Subcutaneous abdominal adipose tissue (tissue), 5 donors: ENCODE measurements around the gene GATAD2A.
A peak's percentile ranks its signal among the peaks of the same experiment; 100 is the strongest.

ENCODE experiments used
- H3K27ac ChIP-seq: one replicate; pipeline ENCODE4 v1.7.0; 2013; ENCODE audit warnings: low read depth, mild to moderate bottlenecking, inconsistent platforms, low read length, moderate library complexity
- H3K27me3 ChIP-seq, 5 donors: one replicate each; pipeline ENCODE4 v1.7.0; 2013; ENCODE audit warnings: low read length in 5 of 5, inconsistent platforms in 1 of 5; ENCODE audit not compliant: control insufficient read depth in 5 of 5, insufficient read depth in 4 of 5
- H3K36me3 ChIP-seq, 5 donors: one replicate each; pipeline ENCODE4 v1.7.0; 2013; ENCODE audit warnings: low read length in 5 of 5; ENCODE audit not compliant: control insufficient read depth in 5 of 5, insufficient read depth in 5 of 5
- H3K4me1 ChIP-seq, 5 donors: one replicate each; pipeline ENCODE4 v1.7.0; 2013; ENCODE audit warnings: low read length in 5 of 5, mild to moderate bottlenecking in 3 of 5, moderate library complexity in 1 of 5; ENCODE audit not compliant: control insufficient read depth in 5 of 5, insufficient read depth in 5 of 5
- H3K4me3 ChIP-seq, 5 donors: one replicate each; pipeline ENCODE4 v1.7.0; 2013; ENCODE audit warnings: low read length in 5 of 5, low read depth in 1 of 5
- H3K9ac ChIP-seq, 5 donors: one replicate each; pipeline ENCODE4 v1.7.0; 2013; ENCODE audit warnings: low read length in 5 of 5, mild to moderate bottlenecking in 4 of 5, moderate library complexity in 3 of 5
- H3K9me3 ChIP-seq, 5 donors: one replicate each; pipeline ENCODE4 v1.7.0; 2013; ENCODE audit warnings: low read length in 5 of 5; ENCODE audit not compliant: control insufficient read depth in 5 of 5
- donor health status: healthy.
- donor health status: healthy.
- donor health status: healthy.
- donor health status: healthy.
- donor health status: healthy.

Gene GATAD2A

DNA sequence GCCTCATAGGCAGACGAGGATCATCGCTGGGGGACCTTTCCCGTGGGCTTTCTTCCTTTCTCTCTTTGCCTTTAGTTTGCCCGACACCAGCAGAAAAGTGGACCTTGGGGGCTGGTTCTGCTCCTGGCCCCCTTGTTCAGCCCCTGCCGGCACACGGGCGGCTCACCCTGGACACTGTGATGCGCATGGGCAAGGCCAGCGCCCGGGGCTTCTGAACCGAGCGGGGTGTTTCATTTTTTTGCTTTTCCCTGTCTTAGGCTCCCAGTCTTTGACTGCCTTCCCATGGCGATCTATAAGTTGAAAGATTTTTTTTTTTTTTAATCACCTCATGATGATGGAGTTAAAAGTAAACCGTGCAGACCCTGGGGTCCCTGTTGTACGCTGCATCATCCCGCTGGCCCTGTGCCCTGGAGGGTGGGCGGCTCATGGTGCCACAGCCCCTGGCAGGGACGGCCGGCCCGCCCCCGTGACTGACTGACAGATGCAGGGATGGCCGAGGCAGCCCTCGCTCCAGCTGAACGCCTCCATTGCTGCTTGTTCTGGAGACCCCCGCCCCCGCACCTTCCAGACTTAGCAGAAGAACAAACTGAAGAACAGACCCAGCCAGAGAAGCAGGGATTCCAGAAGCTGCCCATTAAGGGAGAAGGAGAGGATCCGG lies 100.3 kb downstream of the GATAD2A start:
- H3K27ac ChIP-seq = no peak overlapping the region
- H3K36me3 ChIP-seq = peaks cover 0 to 71% (median 68%) of the 10 kb centered on the region in 5 donors
- no peaks in the 10 kb centered on the region for H3K4me1 ChIP-seq
- no peak overlapping the region for H3K4me3 ChIP-seq
- no peak overlapping the region for H3K9ac ChIP-seq
- H3K27me3 ChIP-seq = no peaks in the 10 kb centered on the region
- H3K9me3 ChIP-seq = no peaks in the 10 kb centered on the region

DNA sequence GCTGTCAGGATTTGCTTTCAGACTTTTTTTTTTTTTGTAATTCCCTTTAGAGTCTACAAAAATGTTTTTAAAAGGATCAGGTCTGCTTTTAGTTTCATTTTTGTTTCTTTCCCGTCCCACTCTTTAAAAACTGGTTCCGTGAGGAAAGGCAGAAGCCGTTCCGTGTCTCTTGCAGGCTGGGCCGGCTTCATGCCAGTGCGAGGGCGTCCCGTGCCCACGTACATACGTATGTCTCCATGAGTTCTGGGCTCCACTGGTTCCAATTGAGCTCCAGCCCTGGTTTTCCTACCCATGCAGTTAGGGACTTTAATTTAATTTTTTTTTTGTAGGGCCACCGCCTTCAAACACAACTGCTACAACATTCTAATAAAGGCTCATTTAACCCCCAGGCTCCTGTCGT lies 101.1 kb downstream of the GATAD2A start:
- Histone ChIP-seq H3K36me3 (peaks cover 0 to 63% (median 60%) of the 10 kb centered on the region in 5 donors), H3K4me3 (no peak overlapping the region), H3K27ac (no peak overlapping the region), H3K9me3 (no peaks in the 10 kb centered on the region), H3K9ac (no peak overlapping the region), H3K4me1 (no peaks in the 10 kb centered on the region), H3K27me3 (no peaks in the 10 kb centered on the region)

DNA sequence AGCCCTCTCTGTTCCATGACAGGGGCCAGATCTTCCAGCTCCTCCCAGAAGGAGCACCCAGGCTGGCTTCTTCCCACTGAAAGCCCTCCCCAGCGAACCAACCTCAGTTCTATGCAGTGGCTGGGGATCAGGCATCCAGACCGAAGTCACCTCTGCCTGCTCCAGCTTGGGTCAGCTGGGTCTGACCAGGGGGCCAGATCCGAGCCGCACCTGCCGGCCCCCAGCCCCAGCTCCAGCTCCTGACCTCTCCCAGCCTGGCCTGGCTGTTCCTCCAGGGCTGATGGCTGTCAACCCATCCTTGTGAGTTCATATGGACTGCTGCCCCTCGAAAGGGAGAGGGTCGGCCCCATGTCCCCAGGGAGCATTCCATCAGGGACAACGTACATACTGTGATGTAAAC lies 101.9 kb downstream of the GATAD2A start:
- Histone ChIP-seq H3K9me3 (no peaks in the 10 kb centered on the region), H3K27me3 (no peaks in the 10 kb centered on the region), H3K27ac (no peak overlapping the region), H3K4me3 (no peak overlapping the region), H3K9ac (no peak overlapping the region), H3K4me1 (no peaks in the 10 kb centered on the region), H3K36me3 (peaks cover 0 to 56% (median 52%) of the 10 kb centered on the region in 5 donors)

DNA sequence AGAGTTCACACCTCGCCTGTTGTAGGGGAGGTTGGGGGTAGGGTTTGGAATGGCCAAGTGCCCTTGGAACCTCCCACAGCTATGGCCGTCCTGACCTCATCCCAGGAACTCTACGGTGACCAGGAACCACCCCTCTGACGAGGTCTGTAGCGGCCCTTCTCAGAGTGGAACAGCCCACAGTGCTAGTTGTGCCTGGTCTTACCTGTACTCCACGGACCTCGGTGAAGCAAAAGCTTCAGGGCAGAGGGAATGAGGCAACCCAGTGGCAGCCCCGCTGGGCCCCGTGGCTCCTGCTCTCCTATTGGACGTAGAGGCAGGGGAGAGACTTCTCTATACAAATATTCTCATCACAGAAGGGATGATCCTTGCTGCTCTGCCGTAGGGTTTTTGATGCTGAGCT lies 102.7 kb downstream of the GATAD2A start:
- Histone ChIP-seq H3K9me3 (no peaks in the 10 kb centered on the region), H3K27ac (no peak overlapping the region), H3K36me3 (peaks cover 0 to 47% (median 44%) of the 10 kb centered on the region in 5 donors), H3K9ac (no peak overlapping the region), H3K4me1 (no peaks in the 10 kb centered on the region), H3K4me3 (no peak overlapping the region), H3K27me3 (no peaks in the 10 kb centered on the region)

DNA sequence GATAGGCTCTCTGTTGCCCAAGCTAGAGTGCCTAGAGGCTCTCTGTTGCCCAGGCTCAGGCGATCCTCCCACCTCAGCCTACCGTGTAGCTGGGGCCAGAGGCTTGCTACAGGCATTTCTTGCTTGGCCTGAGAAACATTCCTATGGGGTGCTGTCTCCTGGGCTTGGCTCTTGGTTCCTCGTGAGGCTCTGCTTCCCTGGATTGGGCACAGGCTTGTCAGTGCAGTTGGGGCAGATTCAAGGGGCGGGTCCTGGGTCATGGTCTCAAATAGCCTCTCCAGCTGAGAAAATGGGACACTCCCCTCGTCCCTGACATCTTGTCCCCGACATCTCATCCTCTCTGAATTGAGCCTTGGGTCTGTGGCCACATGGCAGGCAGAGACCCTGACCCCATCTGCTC lies 105.0 kb downstream of the GATAD2A start:
- no peaks in the 10 kb centered on the region for H3K27me3 ChIP-seq
- no peak overlapping the region for H3K27ac ChIP-seq
- no peak overlapping the region for H3K4me3 ChIP-seq
- H3K9ac ChIP-seq = no peak overlapping the region
- peaks cover 0 to 27% (median 23%) of the 10 kb centered on the region in 5 donors for H3K36me3 ChIP-seq
- H3K4me1 ChIP-seq = peaks cover 2 to 18% (median 13%) of the 10 kb centered on the region in 5 donors
- peaks cover 0 to 12% (median 6%) of the 10 kb centered on the region in 5 donors for H3K9me3 ChIP-seq

DNA sequence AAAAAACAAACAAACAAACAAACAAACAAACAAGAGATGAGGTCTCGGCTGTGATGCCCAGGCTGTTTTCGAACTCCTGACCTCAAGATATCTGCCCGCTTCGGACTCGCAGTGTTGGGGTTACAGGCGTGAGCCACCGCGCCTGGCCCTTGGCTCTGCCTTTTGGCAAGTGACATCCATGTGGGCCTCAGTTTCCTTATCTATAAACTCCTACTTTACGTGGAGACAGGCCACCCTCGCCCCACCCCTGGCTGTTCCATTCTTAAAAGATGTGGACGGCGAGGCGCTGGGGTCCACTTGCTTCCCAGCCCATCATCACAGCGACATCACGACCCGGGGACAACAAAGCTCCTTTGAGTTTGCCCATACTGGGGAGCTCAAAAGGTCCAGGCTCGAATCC lies 108.2 kb downstream of the GATAD2A start:
- H3K4me3 ChIP-seq = peak overlapping the region in 4 of 5 donors; percentile 48 to 93 (median 59)
- H3K27me3 ChIP-seq = no peaks in the 10 kb centered on the region
- no peak overlapping the region for H3K27ac ChIP-seq
- peaks cover 5 to 34% (median 29%) of the 10 kb centered on the region in 5 donors for H3K4me1 ChIP-seq
- peaks cover 0 to 12% (median 6%) of the 10 kb centered on the region in 5 donors for H3K9me3 ChIP-seq
- H3K36me3 ChIP-seq = no peaks in the 10 kb centered on the region
- H3K9ac ChIP-seq = peak overlapping the region in 1 of 5 donors; percentile 20

DNA sequence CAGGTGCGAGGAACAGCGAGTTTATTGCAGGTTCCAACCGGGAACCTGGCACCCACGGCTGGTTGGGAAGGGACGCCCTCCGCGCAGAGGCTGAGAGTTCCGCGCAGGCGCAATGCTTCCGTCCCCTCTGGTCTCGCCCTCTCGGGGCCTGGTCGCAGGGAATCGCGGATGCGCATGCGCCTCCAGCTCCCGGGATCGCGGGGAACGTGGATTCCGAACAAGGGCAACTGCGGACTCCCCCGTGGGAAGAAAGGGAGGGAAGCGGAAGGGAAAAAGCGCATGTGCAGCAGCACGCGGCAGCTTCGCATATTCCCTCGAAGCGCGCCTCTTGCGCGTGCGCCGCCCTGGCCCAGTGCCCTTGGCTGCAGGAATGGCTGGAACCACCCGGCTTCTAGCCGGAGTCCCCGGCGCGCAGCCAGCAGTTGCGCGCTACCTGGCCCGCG lies 108.8 kb downstream of the GATAD2A start:
- no peak overlapping the region for H3K27ac ChIP-seq
- H3K27me3 ChIP-seq = no peaks in the 10 kb centered on the region
- peak overlapping the region; percentile 48 to 93 (median 58) for H3K4me3 ChIP-seq
- H3K9me3 ChIP-seq = peaks cover 0 to 12% (median 6%) of the 10 kb centered on the region in 5 donors
- peaks cover 5 to 34% (median 29%) of the 10 kb centered on the region in 5 donors for H3K4me1 ChIP-seq
- H3K36me3 ChIP-seq = peaks cover 0 to 2% (median 2%) of the 10 kb centered on the region in 5 donors
- peak overlapping the region in 1 of 5 donors; percentile 20 for H3K9ac ChIP-seq

DNA sequence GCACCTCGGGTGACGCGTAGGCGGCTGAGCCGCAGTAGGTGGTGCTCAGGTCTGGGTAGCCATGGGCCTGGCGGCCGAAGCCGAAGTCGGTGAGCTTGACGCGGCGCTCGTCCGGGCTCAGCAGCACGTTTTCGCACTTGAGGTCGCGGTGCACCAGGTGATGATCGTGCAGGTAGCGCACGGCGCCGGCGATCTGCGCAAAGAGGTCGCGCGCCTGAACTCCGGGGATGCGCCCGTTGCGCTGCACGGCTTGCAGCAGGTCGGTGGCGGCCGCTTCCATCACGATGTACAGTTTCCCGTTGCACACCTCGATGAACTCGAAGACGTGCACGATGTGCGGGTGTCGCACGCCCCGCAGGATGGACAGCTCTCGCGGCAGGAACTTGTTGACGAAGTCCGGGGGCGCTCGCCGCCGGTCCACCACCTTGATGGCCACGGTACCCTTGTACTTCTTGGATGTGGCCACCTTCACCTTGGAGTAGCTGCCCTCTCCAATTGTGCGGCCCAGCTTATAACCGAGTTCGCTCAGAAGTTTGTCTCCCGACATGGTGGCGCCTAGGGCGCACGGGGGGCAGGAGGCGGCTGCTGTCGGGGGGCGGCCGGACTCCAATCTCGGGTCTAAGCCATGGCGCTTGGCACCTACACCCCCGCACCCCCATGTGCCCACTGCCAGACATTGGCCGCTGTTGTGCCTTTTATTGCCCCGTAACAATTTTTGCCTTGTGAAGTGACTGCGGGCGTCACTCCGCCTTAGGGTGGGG lies 109.6 kb downstream of the GATAD2A start, which contains the start of gene TSSK6:
TSS of gene TSSK6 (minus strand) at position 668 of the 761 bp plus-strand sequence. CDS start at position 547, 121 bp downstream.
- Histone ChIP-seq H3K4me1 (peaks cover 5 to 34% (median 32%) of the 10 kb centered on the region in 5 donors), H3K27me3 (no peaks in the 10 kb centered on the region)

DNA sequence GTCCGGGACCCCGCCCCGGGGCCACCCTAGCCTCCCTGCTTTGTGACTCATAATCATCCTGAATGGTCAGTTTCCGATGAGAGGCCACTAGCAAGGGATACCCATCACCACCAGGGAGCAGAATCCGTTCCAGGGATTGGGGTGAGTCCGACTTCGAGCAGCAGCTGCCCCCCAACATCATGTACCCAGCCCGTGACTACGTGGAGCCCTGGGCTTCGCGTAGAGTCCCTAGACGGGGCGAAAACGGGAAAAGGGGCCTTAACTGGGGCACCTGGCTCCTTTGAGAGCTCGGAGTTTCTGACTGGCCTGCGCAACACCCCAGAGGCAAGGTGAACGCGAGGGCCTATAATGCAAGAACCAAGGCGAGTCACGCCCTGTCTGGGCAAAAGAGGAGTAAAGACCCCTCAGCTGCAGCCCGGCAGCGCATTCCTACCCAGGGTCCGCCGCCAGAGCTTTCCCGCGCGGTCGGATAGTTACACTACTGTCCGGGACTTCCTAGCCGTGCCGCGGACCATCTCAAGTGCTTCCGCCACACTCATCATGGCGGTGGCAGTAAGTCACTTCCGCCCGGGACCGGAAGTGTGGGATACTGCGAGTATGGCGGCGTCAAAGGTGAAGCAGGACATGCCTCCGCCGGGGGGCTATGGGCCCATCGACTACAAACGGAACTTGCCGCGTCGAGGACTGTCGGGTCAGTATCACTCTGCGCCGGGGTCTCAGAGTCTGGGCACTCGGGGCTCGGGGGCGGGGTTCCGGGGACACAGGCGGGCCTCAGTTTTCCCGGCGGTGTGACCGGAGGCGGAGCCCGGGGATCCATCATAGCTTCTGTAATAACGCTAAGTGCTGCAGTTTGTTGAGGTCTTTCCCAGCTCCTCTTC lies 110.4 kb downstream of the GATAD2A start, which contains the start of gene NDUFA13:
TSS of gene NDUFA13 (plus strand) at position 584 of the 878 bp plus-strand sequence. CDS start at position 598, 14 bp downstream.
- Histone ChIP-seq H3K9ac (peak within 1 kb of the TSS; percentile 68 to 89 (median 85)), H3K9me3 (peaks cover 0 to 12% (median 6%) of the 10 kb centered on the region in 5 donors), H3K27ac (peak within 1 kb of the TSS; percentile 74), H3K27me3 (no peaks in the 10 kb centered on the region), H3K4me1 (peaks cover 5 to 34% (median 32%) of the 10 kb centered on the region in 5 donors), H3K36me3 (peaks cover 0 to 12% (median 7%) of the 10 kb centered on the region in 5 donors), H3K4me3 (peak within 1 kb of the TSS; percentile 93 to 97 (median 94))

More for the DNA sequence above, 109.6 kb downstream of the GATAD2A start, which contains the start of gene TSSK6:
- peak within 1 kb of the TSS; percentile 93 to 97 (median 94) for H3K4me3 ChIP-seq
- H3K9me3 ChIP-seq = peaks cover 0 to 12% (median 6%) of the 10 kb centered on the region in 5 donors
- peak within 1 kb of the TSS; percentile 74 for H3K27ac ChIP-seq
- peak within 1 kb of the TSS; percentile 68 to 89 (median 85) for H3K9ac ChIP-seq
- H3K36me3 ChIP-seq = peaks cover 0 to 9% (median 7%) of the 10 kb centered on the region in 5 donors
